HepG2 (cell line): ENCODE data around the gene PTTG1. TPM values are rescaled to one million over a fixed set of nuclear protein-coding genes. Genes with fewer than 3 reads are reported as not detected.
A peak's percentile ranks its signal among the peaks of the same experiment; 100 is the strongest.

ENCODE experiments used
- ASH2L ChIP-seq: fragments of 300-600, 200-600 bp; sonication (generic); IDR thresholded peaks from 2 replicates; pipeline ENCODE4 v1.7.0; 2017; ENCODE audit warnings: low read depth, mild to moderate bottlenecking, moderate library complexity, mixed read lengths, low read length; ENCODE audit not compliant: insufficient read length
- BORCS8-MEF2B ChIP-seq: sonication (generic); formaldehyde crosslinking; IDR thresholded peaks from 2 replicates; pipeline ENCODE4 v1.8.0; 2022; ENCODE audit warnings: mild to moderate bottlenecking, missing genetic modification reagents
- ELF4 ChIP-seq: sonication (generic); formaldehyde crosslinking; IDR thresholded peaks from 2 replicates; pipeline ENCODE4 v1.5.0; 2020; ENCODE audit warnings: missing genetic modification reagents, mild to moderate bottlenecking, moderate library complexity, borderline replicate concordance
- ERF ChIP-seq: IDR thresholded peaks from 2 replicates; pipeline ENCODE4 v1.6.1; 2018; ENCODE audit warnings: missing biosample characterization, missing genetic modification reagents
- MYPOP ChIP-seq: sonication (generic); formaldehyde crosslinking; IDR thresholded peaks from 2 replicates; pipeline ENCODE4 v1.8.1; 2023; ENCODE audit warnings: mild to moderate bottlenecking, moderate library complexity, missing genetic modification reagents
- PBX2 ChIP-seq: IDR thresholded peaks from 2 replicates; pipeline ENCODE4 v1.6.1; 2016; ENCODE audit warnings: control low read depth
- PRDM10 ChIP-seq: sonication (generic); formaldehyde crosslinking; IDR thresholded peaks from 2 replicates; pipeline ENCODE4 v1.4.0; 2020; ENCODE audit warnings: low read depth, missing genetic modification reagents
- TBX2 ChIP-seq: sonication (generic); formaldehyde crosslinking; IDR thresholded peaks from 2 replicates; pipeline ENCODE4 v1.5.0; 2020; ENCODE audit warnings: missing genetic modification reagents, mild to moderate bottlenecking, borderline replicate concordance
- THRA ChIP-seq: sonication (generic); formaldehyde crosslinking; IDR thresholded peaks from 2 replicates; pipeline ENCODE4 v1.4.0; 2020; ENCODE audit warnings: missing genetic modification reagents, borderline replicate concordance
- ZMYM2 ChIP-seq: sonication (generic); formaldehyde crosslinking; IDR thresholded peaks from 2 replicates; pipeline ENCODE4 v1.8.0; 2022; ENCODE audit warnings: mild to moderate bottlenecking, missing genetic modification reagents
- ZNF275 ChIP-seq: sonication (generic); formaldehyde crosslinking; IDR thresholded peaks from 2 replicates; pipeline ENCODE4 v1.8.0; 2022; ENCODE audit warnings: missing genetic modification reagents, mild to moderate bottlenecking, inconsistent platforms, borderline replicate concordance
- ZNF354B ChIP-seq: sonication (generic); formaldehyde crosslinking; IDR thresholded peaks from 2 replicates; pipeline ENCODE4 v1.8.0; 2022; ENCODE audit warnings: mild to moderate bottlenecking, missing genetic modification reagents
- ZSCAN31 ChIP-seq: sonication (generic); formaldehyde crosslinking; IDR thresholded peaks from 2 replicates; pipeline ENCODE4 v1.5.0; 2020; ENCODE audit warnings: low read depth, mild to moderate bottlenecking, missing genetic modification reagents
- polyA plus RNA-seq, 8 experiments: library from polyadenylated mRNA; depleted of rRNA in 3 of 8; stranded (reverse) in 7 of 8; unstranded in 1 of 8; fragments of >200 nt; fragmentation: Illumina TruSeq in 4 of 8; extraction: Trizol in 4 of 8; gene quantifications; 2 replicates each; pipeline versions ENCODE4 v1.2.1 to v1.2.3, GENCODE V29; 2011 to 2016; ENCODE audit warnings: low read depth in 4 of 8, missing spikeins in 1 of 8, mixed read lengths in 1 of 8; ENCODE audit not compliant: insufficient read depth in 1 of 8
- total RNA-seq, 5 experiments: library from RNA; depleted of rRNA; stranded (reverse); fragments of >200 nt; fragmentation: Illumina TruSeq; extraction: Trizol; gene quantifications; 2 replicates each; pipeline ENCODE4 v1.2.3, GENCODE V29; 2016; ENCODE audit warnings: low read depth in 1 of 5
- TF ChIP-seq, protein P1 (sequence below), 2 experiments: sonication (generic) in 1 of 2; formaldehyde crosslinking in 1 of 2; IDR thresholded peaks; 2 replicates each; pipeline versions ENCODE4 v1.4.0 to v1.6.1; 2018 to 2020; ENCODE audit warnings: missing genetic modification reagents in 2 of 2, borderline replicate concordance in 1 of 2, low read depth in 1 of 2, mild to moderate bottlenecking in 1 of 2, missing biosample characterization in 1 of 2

PTTG1 gene
- total and polyA plus RNA-seq, 2 of the 13 experiments (the other 11 are each of a cell fraction or from before 2014, with no cell fraction given): 102 to 161 TPM

GRCh38 chr5:160438316-160439204 is 16.9 kb downstream of the PTTG1 start (continued):
- peak; percentile 41; the same call in 1 of the 2 replicates for TF ChIP-seq TBX2 (CRISPR knock-in tag)
- no peak for TF ChIP-seq PBX2 (CRISPR knock-in tag)
- TF ChIP-seq PRDM10 (CRISPR knock-in tag): no peak
- TF ChIP-seq ERF (CRISPR knock-in tag): peak; percentile 19; the same call in 1 of the 2 replicates
- TF ChIP-seq ELF4 (CRISPR knock-in tag): 0 out of 2 replicates have a peak, but pooled peaks have one; percentile 35
- TF ChIP-seq, protein P1, sequence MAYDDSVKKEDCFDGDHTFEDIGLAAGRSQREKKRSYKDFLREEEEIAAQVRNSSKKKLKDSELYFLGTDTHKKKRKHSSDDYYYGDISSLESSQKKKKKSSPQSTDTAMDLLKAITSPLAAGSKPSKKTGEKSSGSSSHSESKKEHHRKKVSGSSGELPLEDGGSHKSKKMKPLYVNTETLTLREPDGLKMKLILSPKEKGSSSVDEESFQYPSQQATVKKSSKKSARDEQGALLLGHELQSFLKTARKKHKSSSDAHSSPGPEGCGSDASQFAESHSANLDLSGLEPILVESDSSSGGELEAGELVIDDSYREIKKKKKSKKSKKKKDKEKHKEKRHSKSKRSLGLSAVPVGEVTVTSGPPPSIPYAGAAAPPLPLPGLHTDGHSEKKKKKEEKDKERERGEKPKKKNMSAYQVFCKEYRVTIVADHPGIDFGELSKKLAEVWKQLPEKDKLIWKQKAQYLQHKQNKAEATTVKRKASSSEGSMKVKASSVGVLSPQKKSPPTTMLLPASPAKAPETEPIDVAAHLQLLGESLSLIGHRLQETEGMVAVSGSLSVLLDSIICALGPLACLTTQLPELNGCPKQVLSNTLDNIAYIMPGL (CRISPR knock-in tag; IDR thresholded peaks at IDR 0.05; ENCODE audit: borderline replicate concordance in 1 of 2, low read depth in 1 of 2): peak; percentile 40 to 61; a peak in 1 of 4 replicates
- TF ChIP-seq ZSCAN31 (CRISPR knock-in tag): peak; percentile 47; the same call in 1 of the 2 replicates
- TF ChIP-seq BORCS8-MEF2B (CRISPR knock-in tag): 0 out of 2 replicates have a peak, but pooled peaks have one; percentile 17
- 0 out of 2 replicates have a peak, but pooled peaks have one; percentile 24 for TF ChIP-seq ZNF354B
- TF ChIP-seq THRA (CRISPR knock-in tag): 0 out of 2 replicates have a peak, but pooled peaks have one; percentile 23
- peak; percentile 45 for TF ChIP-seq ASH2L
- TF ChIP-seq MYPOP: 0 out of 2 replicates have a peak, but pooled peaks have one; percentile 47
- TF ChIP-seq ZMYM2 (CRISPR knock-in tag): peak; percentile 38; the same call in 1 of the 2 replicates
- 0 out of 2 replicates have a peak, but pooled peaks have one; percentile 68 for TF ChIP-seq ZNF275 (CRISPR knock-in tag)
